HG03060 (cell line): ENCODE results near the gene JPH2.

Experiments used
- ATAC-seq: cut with Tn5 transposase; IDR thresholded peaks from one replicate; pipeline ENCODE4 v1.9.1; 2021; ENCODE audit warnings: low read depth, moderate number of reproducible peaks; ENCODE audit not compliant: unreplicated experiment

JPH2 gene

GRCh38 chr20:44065401-44066340, 121.3 kb downstream of the JPH2 start:
- no peak for ATAC-seq

- ATAC-seq = no peak
Observed at GRCh38 chr20:44064501-44065400, 122.2 kb downstream of the JPH2 start.
